Heart right ventricle (tissue), 16 donors: ENCODE data around the gene TBC1D22A. TPM values are rescaled to one million over a fixed set of nuclear protein-coding genes. Genes with fewer than 3 reads are reported as not detected.

ENCODE experiments used
- ATAC-seq, 8 donors: fragments of 200-7000 bp; cut with Tn5 transposase; one replicate each; pipeline ENCODE4 v1.9.1; 2020; ENCODE audit warnings: mild to moderate bottlenecking in 8 of 8, moderate library complexity in 8 of 8, moderate number of reproducible peaks in 1 of 8
- DNase-seq, 2 donors: peaks; one replicate each; pipeline ENCODE4 v3.0.0-alpha.2; 2020
- H3K27ac ChIP-seq, 10 donors: fragments of 200-600 bp; sonication (generic) in 2 of 10; one replicate each; pipeline versions ENCODE4 v1.5.0 to v1.8.0; 2020 to 2022; ENCODE audit warnings: mild to moderate bottlenecking in 3 of 10
- H3K27me3 ChIP-seq, 7 donors: fragments of 200-600 bp; one replicate each; pipeline ENCODE4 v1.8.0; 2021 to 2022; ENCODE audit warnings: mild to moderate bottlenecking in 2 of 7
- H3K36me3 ChIP-seq, 9 donors: fragments of 200-600 bp; sonication (generic) in 1 of 9; one replicate each; pipeline versions ENCODE4 v1.5.0 to v1.8.0; 2020 to 2022; ENCODE audit warnings: mild to moderate bottlenecking in 2 of 9
- H3K4me1 ChIP-seq, 9 donors: fragments of 200-600 bp; sonication (generic) in 1 of 9; one replicate each; pipeline versions ENCODE4 v1.5.0 to v1.8.0; 2020 to 2022; ENCODE audit warnings: mild to moderate bottlenecking in 4 of 9
- H3K4me3 ChIP-seq, 10 donors: fragments of 200-600 bp; sonication (generic) in 2 of 10; one replicate each; pipeline versions ENCODE4 v1.5.0 to v1.8.0; 2020 to 2022; ENCODE audit warnings: mild to moderate bottlenecking in 7 of 10, moderate library complexity in 2 of 10
- H3K9me3 ChIP-seq, 11 donors: fragments of 200-600 bp in 10 of 11; sonication (generic) in 2 of 11; one replicate each; pipeline versions ENCODE4 v1.5.0 to v1.8.0; 2013 to 2022; ENCODE audit warnings: mild to moderate bottlenecking in 2 of 11, control low read depth in 1 of 11, moderate library complexity in 1 of 11
- CTCF ChIP-seq, 9 donors: fragments of 200-600 bp; sonication (generic) in 2 of 9; IDR thresholded peaks; one replicate each; pipeline versions ENCODE4 v1.5.0 to v1.8.0; 2021 to 2022; ENCODE audit warnings: antibody characterized with exemption in 9 of 9, mild to moderate bottlenecking in 5 of 9, moderate library complexity in 1 of 9
- WGBS, 2 donors: extraction: QIAGEN DNeasy Blood & Tissue Kit; methylation state at CpG; one replicate each; pipeline ENCODE4 v1.1.7; 2013; ENCODE audit warnings: inconsistent platforms in 1 of 2; 5-methylcytosine and 5-hydroxymethylcytosine counted together
- intact Hi-C, 10 donors: fragments of 100-400 bp; cut with DNase I; formaldehyde crosslinking; loops; one replicate each; pipeline versions ENCODE4 v1.11.1 to v1.14.2; 2022
- polyA plus RNA-seq, 2 donors: library from polyadenylated mRNA; stranded (reverse); fragments of 200-250 nt; gene quantifications; one replicate each; pipeline ENCODE4 v1.2.3, GENCODE V29; 2013
- total RNA-seq, 10 donors: library from RNA; stranded (reverse); fragmentation: NEBNext Ultra II Directional in 3 of 10; extraction: Animal tissue kit (Norgen Biotek cat#: 25700) in 3 of 10; gene quantifications; one replicate each; pipeline versions ENCODE4 v1.2.1 to v1.2.4, GENCODE V29; 2021 to 2023
- donor health status: Arrhythmogenic right ventricular cardiomyopathy.
- donor health status: ischemic (EF 13 %, LVEDD 7.1; RV severe dilation, severe dysfunction).
- donor health status: healthy with polysubstance abuse.
- donor health status: DM: no; HTN: yes; CAD: no.
- donor health status: DM: no; HTN: no; CAD: no.
- donor health status: ischemic (EF 25% LVEDD 6.9; RV normal size, moderate dysfunction).
- donor health status: ischemic (EF 25% LVEDD 5.7; RV mildly dilated, moderate dysfunction).
- donor health status: healthy.
- donor health status: DM: yes; HTN: yes; CAD: no.
- donor health status: Ischemic cardiomyopathy.
- donor health status: ischemic (EF 35%, LVEDD 5.7; RV mildly dilated, moderate dysfunction).
- donor health status: nonischemic (EF 11% LVEDD 7.7; RV severe dilation, severe dysfunction).
- donor health status: DM: yes; HTN: yes; CAD: no.
- donor health status: PGD.
- donor health status: ischemic (EF 29% LVEDD 5.4; RV normal size, mild dysfunction).
- donor health status: nonischemic (EF 23%, LVEDD 6.1; RV moderate dilation, normal function).

The TBC1D22A gene
- total and polyA plus RNA-seq, 12 donors, result 7.2 to 27.9 (median 17.9) TPM

- DNase-seq (no peak), ATAC-seq (no peak)
- Histone ChIP-seq H3K4me3 (no peak overlapping the region), H3K36me3 (peaks cover 0 to 60% (median 0%) of the 10 kb centered on the region in 9 donors), H3K4me1 (peaks cover 0 to 10% (median 0%) of the 10 kb centered on the region in 9 donors), H3K9me3 (no peaks in the 10 kb centered on the region), H3K27ac (no peak overlapping the region), H3K27me3 (no peaks in the 10 kb centered on the region)
- no peak for TF ChIP-seq CTCF (IDR thresholded peaks at IDR 0.05)
- intact Hi-C loops, result no loop called here
- WGBS, 2 donors, result 91 to 94% methylated on average over 10 of the region's 10 CpGs
Observed at GRCh38 chr22:46812034-46812605, 49.7 kb downstream of the TBC1D22A start.

GRCh38 chr22:46812788-46813187 is 50.3 kb downstream of the TBC1D22A start:
- Histone ChIP-seq H3K36me3 (peaks cover 0 to 53% (median 0%) of the 10 kb centered on the region in 9 donors), H3K4me1 (peaks cover 0 to 10% (median 0%) of the 10 kb centered on the region in 9 donors), H3K27me3 (no peaks in the 10 kb centered on the region), H3K4me3 (no peak overlapping the region), H3K27ac (no peak overlapping the region), H3K9me3 (no peaks in the 10 kb centered on the region)
- WGBS, 2 donors, result 84 to 91% methylated on average over 13 of the region's 13 CpGs
- TF ChIP-seq CTCF (IDR thresholded peaks at IDR 0.05), result no peak
- no peak for ATAC-seq
- DNase-seq, result no peak
- intact Hi-C loops, result no loop called here

GRCh38 chr22:46813816-46814597 is 51.6 kb downstream of the TBC1D22A start:
- no peak for ATAC-seq
- Histone ChIP-seq H3K27ac (no peak overlapping the region), H3K4me1 (peaks cover 0 to 10% (median 0%) of the 10 kb centered on the region in 9 donors), H3K27me3 (no peaks in the 10 kb centered on the region), H3K4me3 (no peak overlapping the region), H3K9me3 (no peaks in the 10 kb centered on the region), H3K36me3 (peaks cover 0 to 41% (median 0%) of the 10 kb centered on the region in 9 donors)
- WGBS, 2 donors, result 88% methylated on average over 9 of the region's 9 CpGs
- no peak for TF ChIP-seq CTCF (IDR thresholded peaks at IDR 0.05)
- no peak for DNase-seq
- intact Hi-C loops, result no loop called here

GRCh38 chr22:46815132-46815531 is 52.7 kb downstream of the TBC1D22A start:
- H3K9me3 ChIP-seq, result peaks cover 0 to 2% (median 0%) of the 10 kb centered on the region in 11 donors
- TF ChIP-seq CTCF (IDR thresholded peaks at IDR 0.05), result no peak
- H3K36me3 ChIP-seq, result peaks cover 0 to 34% (median 0%) of the 10 kb centered on the region in 9 donors
- intact Hi-C loops, result no loop called here
- no peak overlapping the region for H3K27ac ChIP-seq
- ATAC-seq (no peak), DNase-seq (no peak)
- 93 to 96% methylated on average over 12 of the region's 12 CpGs for WGBS, 2 donors
- H3K4me1 ChIP-seq, result peaks cover 0 to 10% (median 0%) of the 10 kb centered on the region in 9 donors
- H3K27me3 ChIP-seq, result no peaks in the 10 kb centered on the region
- no peak overlapping the region for H3K4me3 ChIP-seq
